ELR (cell line): Measurements from ENCODE around the gene MYRF.

ENCODE experiments used
- DNase-seq: peaks from one replicate; pipeline ENCODE4 v3.0.0-alpha.2; 2015; ENCODE audit warnings: low read depth

MYRF gene

DNA sequence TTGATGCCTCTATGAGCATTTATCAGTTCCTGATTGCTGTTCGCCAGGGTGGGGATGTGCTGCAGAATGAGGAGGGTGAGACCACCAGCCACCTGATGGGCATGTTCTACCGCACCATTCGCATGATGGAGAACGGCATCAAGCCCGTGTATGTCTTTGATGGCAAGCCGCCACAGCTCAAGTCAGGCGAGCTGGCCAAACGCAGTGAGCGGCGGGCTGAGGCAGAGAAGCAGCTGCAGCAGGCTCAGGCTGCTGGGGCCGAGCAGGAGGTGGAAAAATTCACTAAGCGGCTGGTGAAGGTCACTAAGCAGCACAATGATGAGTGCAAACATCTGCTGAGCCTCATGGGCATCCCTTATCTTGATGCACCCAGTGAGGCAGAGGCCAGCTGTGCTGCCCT is 43.0 kb downstream of the MYRF start:
- DNase-seq, result no peak

DNA sequence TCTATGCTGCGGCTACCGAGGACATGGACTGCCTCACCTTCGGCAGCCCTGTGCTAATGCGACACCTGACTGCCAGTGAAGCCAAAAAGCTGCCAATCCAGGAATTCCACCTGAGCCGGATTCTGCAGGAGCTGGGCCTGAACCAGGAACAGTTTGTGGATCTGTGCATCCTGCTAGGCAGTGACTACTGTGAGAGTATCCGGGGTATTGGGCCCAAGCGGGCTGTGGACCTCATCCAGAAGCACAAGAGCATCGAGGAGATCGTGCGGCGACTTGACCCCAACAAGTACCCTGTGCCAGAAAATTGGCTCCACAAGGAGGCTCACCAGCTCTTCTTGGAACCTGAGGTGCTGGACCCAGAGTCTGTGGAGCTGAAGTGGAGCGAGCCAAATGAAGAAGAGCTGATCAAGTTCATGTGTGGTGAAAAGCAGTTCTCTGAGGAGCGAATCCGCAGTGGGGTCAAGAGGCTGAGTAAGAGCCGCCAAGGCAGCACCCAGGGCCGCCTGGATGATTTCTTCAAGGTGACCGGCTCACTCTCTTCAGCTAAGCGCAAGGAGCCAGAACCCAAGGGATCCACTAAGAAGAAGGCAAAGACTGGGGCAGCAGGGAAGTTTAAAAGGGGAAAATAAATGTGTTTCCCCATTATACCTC is 43.6 kb downstream of the MYRF start:
- DNase-seq, result no peak

DNA sequence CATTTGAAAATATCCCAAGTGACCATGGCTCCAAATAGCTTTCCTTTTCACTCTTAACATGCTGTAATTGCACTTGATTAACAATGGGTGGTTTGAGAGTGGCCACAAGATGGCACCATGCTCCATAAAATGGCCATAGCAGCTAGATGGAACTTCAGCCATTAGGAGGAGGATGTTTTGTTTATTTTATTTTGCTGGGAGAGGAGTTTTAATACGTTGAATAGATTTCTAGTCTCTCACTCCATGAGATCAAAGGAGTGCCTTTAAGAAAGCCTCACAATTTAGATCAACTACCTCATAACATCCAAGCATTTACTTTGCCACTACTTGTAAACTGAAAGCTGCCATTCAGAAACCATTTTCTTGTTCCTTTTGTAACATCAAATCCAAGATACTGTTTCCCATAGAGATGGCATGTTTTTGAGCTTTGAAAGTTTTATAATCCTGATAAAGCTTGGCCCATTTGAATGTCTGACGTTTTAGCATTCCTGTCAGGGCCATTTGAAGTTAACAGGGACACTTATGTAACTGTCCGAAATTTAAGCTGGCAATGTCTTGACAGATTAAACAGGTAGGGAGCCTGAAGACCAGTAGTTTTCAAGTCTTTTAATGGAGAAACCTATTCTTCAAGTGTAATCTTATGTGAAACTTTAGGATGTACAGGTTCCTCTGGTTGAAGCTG is 45.0 kb downstream of the MYRF start:
- peak; percentile 82 for DNase-seq

DNA sequence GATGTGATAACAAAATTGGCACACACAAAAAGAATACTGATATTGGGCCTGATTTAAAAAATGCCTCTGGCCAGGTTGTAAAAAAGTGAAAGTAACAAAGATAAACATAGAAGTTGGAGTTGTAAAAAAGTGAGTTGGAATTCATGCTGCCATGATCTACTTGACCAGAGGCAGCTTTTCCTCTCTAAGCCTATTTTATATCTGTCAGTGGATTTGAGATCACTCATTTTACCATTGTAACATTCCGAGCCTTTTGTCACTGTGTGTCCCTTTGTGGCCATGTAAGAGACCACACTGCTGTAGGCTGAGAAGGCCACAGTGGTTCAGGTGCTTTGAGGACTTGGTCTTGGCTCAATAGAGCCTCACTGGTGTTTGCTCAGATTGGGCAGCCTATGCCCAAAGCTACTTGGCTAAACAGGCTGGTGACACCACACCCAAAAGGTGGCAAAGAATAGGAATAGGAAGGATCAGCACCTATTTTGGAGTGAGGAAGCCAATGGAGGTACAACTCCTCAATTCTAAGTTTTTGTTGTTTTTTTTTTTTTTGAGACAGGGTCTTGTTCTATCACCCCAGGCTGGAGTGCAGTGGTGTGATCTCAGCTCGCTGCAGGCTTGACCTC is 47.3 kb downstream of the MYRF start:
- no peak for DNase-seq

GRCh38 chr11:61800331-61801281 is 48.2 kb downstream of the MYRF start:
- peak; percentile 24 for DNase-seq

DNA sequence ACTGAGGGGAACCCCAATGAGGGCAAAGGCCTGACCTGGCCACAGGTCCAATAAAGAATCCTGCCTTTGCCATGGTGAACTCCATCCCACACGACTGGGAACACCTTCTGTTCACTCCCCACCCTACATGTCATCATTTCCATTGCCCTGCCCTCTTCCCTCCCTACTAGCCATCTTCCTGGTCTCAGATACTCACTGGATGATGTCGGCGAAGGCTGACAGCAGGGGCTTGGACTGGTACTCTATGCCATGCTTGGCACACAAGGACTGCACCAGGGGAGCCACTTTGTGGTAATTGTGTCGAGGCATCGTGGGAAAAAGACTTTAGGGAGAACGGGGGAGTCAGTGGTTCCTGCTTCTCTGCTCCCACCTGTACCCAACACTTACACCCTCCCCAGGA is 50.2 kb downstream of the MYRF start:
- no peak for DNase-seq

DNA sequence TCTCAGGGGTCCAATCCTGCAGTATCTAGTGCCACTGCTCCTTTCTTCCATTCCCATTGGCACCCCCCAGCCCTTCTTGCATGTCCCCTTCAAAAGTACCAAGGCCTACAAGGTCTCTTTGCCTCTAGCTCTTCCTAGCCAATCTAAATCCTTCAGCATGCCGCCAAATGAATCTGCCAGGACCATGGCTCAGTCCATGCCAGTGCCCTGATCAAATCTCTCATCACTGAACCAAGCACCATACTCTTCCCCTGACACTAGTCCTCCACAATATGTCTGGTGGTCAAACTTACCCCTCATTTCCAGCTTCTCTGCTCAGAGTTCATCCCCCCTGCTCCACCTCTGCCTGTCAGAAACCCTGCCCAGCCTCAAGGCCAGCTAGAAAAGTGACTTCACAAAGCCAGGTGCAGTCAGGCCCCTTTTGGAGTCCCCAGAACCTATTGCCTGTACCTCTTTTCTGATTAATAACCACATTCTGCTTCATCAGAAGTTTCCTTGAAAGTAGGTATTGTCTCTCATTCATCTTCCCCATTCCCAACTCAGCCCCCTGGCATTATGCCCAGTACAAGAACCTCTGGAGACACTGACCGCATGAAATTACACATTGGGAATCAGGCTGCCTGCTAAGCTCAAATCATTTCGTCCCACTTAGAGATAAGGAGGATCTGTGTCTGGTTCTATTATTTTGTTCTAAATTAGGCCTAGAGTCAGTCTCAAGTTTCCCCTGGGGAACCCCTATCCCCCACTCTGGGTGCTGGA is 51.6 kb downstream of the MYRF start:
- no peak for DNase-seq

GRCh38 chr11:61805146-61805545 is 52.7 kb downstream of the MYRF start:
- no peak for DNase-seq

DNA sequence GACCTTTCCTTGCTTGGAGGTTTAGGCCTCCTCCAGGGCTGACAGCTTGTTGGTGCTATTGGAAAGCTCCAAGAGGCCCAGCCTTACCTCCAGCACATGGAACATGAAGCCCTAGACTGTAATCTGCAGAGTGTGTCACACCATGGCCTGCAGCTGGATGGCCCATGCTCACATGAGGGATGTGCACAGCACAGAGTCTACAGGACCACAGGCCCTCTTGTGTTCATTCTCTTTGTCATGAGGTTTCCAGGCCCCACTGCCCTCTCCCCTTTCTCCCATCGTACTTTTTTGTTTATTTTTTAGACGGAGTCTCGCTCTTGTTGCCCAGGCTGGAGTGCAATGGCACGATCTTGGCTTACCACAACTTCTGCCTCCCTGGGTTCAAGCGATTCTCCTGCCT is 54.3 kb downstream of the MYRF start:
- DNase-seq, result no peak

- DNase-seq, result no peak
Measured at GRCh38 chr11:61810671-61811175, 58.3 kb downstream of the MYRF start.

- DNase-seq, result no peak
Measured at GRCh38 chr11:61811831-61812230, 59.4 kb downstream of the MYRF start.

DNA sequence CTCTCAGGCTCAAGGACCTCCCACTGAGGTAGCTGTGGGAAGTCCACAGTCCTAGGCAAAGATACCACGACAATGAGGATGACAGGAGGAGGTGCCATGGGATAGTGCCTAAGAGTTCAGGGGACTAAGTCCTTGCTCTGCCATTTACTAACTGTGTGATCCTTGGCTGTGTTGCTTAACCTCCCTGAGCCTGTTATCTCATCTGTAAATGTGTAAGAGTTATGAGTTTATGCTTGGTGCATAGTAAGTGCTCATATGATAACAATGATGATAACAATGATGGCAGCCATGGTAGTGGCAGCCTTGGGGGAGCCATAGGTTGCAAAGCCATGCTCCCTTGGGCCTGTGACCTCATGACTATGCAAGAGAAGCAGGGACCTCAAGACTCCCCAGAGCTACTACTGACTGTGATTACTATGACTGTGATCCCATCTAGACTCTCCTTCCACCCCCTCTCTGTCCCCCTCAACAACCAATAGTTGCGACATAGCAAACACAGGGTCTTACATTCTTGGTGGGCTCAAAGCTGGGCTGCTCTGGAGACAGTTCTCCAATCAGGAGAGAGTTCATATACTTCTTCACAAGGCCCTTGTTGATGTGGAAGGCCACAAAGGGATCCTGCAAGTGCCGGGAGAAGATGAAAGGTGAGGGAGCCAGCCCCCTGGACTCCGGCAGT is 60.4 kb downstream of the MYRF start:
- DNase-seq, result no peak

GRCh38 chr11:61814247-61814957 is 62.0 kb downstream of the MYRF start:
- peak; percentile 39 for DNase-seq

DNA sequence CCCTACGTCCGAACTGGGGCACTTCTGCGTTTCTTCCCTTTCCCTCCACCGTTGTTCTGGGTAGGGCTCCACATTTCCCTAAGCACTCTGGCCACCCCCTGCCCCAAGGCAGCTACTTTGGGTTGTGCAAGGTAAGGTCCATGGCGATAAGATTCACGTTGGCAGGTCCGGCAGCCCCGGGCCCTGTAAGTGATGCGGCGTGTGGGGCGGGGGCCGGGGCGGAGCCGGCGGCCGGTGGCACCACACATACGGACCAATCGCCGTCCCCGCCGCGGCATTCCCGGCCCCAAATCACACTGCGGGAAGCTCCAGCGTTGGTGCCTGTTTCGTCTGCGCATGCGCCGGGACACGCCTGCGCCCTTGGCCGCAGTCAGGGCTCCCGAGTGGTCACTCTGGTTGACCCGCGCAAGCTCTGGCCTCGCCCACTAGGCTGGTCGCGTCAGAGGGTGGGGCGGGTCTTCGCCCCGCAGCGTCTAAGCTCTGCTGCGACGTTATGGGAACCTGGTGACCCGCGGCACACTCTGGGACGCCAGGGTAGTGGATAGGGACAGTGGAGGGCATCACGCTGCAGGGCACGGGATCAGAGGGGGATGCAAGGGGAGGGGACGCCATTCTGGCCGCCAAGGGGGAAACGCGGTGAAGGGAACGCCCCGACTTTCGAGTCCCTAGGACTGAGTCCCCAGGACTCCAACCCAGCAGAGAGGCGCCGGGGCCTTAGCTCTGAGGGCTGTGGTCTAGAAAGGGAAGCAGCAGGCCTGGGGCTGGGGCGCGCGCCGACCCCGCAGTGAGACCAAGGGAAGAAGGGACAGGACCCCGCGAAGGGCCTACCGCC is 62.7 kb downstream of the MYRF start:
- peak; percentile 97 for DNase-seq

GRCh38 chr11:61815790-61816735 is 63.6 kb downstream of the MYRF start:
- peak; percentile 90 for DNase-seq

GRCh38 chr11:61816736-61817455 is 64.5 kb downstream of the MYRF start, which contains the start of gene FADS1:
Gene FADS1 (minus strand): TSS chr11:61817003. CDS start chr11:61816929, 74 bp downstream.
- peak; percentile 96 for DNase-seq
